IPS-15b (cell line): Measurements from ENCODE around the gene ACOT7.
A peak's percentile ranks its signal among the peaks of the same experiment; 100 is the strongest.

Experiments
- H3K27me3 ChIP-seq: one replicate; pipeline ENCODE4 v1.6.1; 2013; ENCODE audit warnings: low read length; ENCODE audit not compliant: control insufficient read depth, insufficient read depth
- H3K36me3 ChIP-seq: one replicate; pipeline ENCODE4 v1.6.1; 2013; ENCODE audit warnings: low read length; ENCODE audit not compliant: control insufficient read depth, insufficient read depth
- H3K4me1 ChIP-seq: one replicate; pipeline ENCODE4 v1.6.1; 2013; ENCODE audit warnings: mild to moderate bottlenecking, low read length; ENCODE audit not compliant: control insufficient read depth, insufficient read depth
- H3K4me3 ChIP-seq: one replicate; pipeline ENCODE4 v1.5.1; 2013; ENCODE audit warnings: low read depth, low read length
- H3K9ac ChIP-seq: one replicate; pipeline ENCODE4 v1.6.1; 2013; ENCODE audit warnings: low read depth, mild to moderate bottlenecking, low read length
- H3K9me3 ChIP-seq: one replicate; pipeline ENCODE4 v1.6.1; 2013; ENCODE audit warnings: mild to moderate bottlenecking, low read length; ENCODE audit not compliant: control insufficient read depth, insufficient read depth

ACOT7 gene

GRCh38 chr1:6249739-6250689, 143.6 kb downstream of the ACOT7 start:
- peak overlapping the region; percentile 37 for H3K4me3 ChIP-seq
- H3K9ac ChIP-seq: no peak overlapping the region
- peaks cover 6% of the 10 kb centered on the region for H3K36me3 ChIP-seq
- peaks cover 2% of the 10 kb centered on the region for H3K4me1 ChIP-seq
- no peaks in the 10 kb centered on the region for H3K9me3 ChIP-seq
- peaks cover 41% of the 10 kb centered on the region for H3K27me3 ChIP-seq

- peaks cover 43% of the 10 kb centered on the region for H3K27me3 ChIP-seq
- H3K9me3 ChIP-seq: no peaks in the 10 kb centered on the region
- H3K4me3 ChIP-seq: peak overlapping the region; percentile 22
- H3K9ac ChIP-seq: no peak overlapping the region
- peaks cover 2% of the 10 kb centered on the region for H3K4me1 ChIP-seq
- H3K36me3 ChIP-seq: peaks cover 6% of the 10 kb centered on the region
These were observed 144.4 kb downstream of the ACOT7 start for GRCh38 chr1:6248932-6249738.

- Histone ChIP-seq H3K9ac (no peak overlapping the region), H3K4me1 (peaks cover 5% of the 10 kb centered on the region), H3K36me3 (no peaks in the 10 kb centered on the region), H3K27me3 (peaks cover 48% of the 10 kb centered on the region), H3K9me3 (no peaks in the 10 kb centered on the region), H3K4me3 (peak overlapping the region; percentile 22)
These were observed 145.3 kb downstream of the ACOT7 start for GRCh38 chr1:6248161-6248776.

- Histone ChIP-seq H3K4me3 (no peak overlapping the region), H3K9me3 (no peaks in the 10 kb centered on the region), H3K9ac (no peak overlapping the region), H3K4me1 (peaks cover 10% of the 10 kb centered on the region), H3K36me3 (no peaks in the 10 kb centered on the region), H3K27me3 (peaks cover 54% of the 10 kb centered on the region)
These were observed 145.9 kb downstream of the ACOT7 start for GRCh38 chr1:6247651-6248050.

GRCh38 chr1:6246497-6247467, 146.8 kb downstream of the ACOT7 start:
- Histone ChIP-seq H3K9me3 (no peaks in the 10 kb centered on the region), H3K4me1 (peaks cover 10% of the 10 kb centered on the region), H3K27me3 (peaks cover 54% of the 10 kb centered on the region), H3K36me3 (no peaks in the 10 kb centered on the region), H3K9ac (peak overlapping the region; percentile 28), H3K4me3 (peak overlapping the region; percentile 79)

GRCh38 chr1:6245869-6246496, 147.6 kb downstream of the ACOT7 start:
- H3K9ac ChIP-seq: peak overlapping the region; percentile 28
- H3K9me3 ChIP-seq: no peaks in the 10 kb centered on the region
- peaks cover 15% of the 10 kb centered on the region for H3K4me1 ChIP-seq
- peaks cover 49% of the 10 kb centered on the region for H3K27me3 ChIP-seq
- no peaks in the 10 kb centered on the region for H3K36me3 ChIP-seq
- H3K4me3 ChIP-seq: peak overlapping the region; percentile 79

- Histone ChIP-seq H3K27me3 (peaks cover 43% of the 10 kb centered on the region), H3K4me1 (peaks cover 20% of the 10 kb centered on the region), H3K9me3 (no peaks in the 10 kb centered on the region), H3K9ac (no peak overlapping the region), H3K36me3 (no peaks in the 10 kb centered on the region), H3K4me3 (peak overlapping the region; percentile 79)
These were observed 148.3 kb downstream of the ACOT7 start for GRCh38 chr1:6245086-6245868.

- peak overlapping the region; percentile 79 for H3K4me3 ChIP-seq
- peaks cover 24% of the 10 kb centered on the region for H3K4me1 ChIP-seq
- H3K9ac ChIP-seq: no peak overlapping the region
- H3K36me3 ChIP-seq: no peaks in the 10 kb centered on the region
- no peaks in the 10 kb centered on the region for H3K9me3 ChIP-seq
- peaks cover 37% of the 10 kb centered on the region for H3K27me3 ChIP-seq
These were observed 149.0 kb downstream of the ACOT7 start for GRCh38 chr1:6244401-6245049.

- Histone ChIP-seq H3K27me3 (peaks cover 37% of the 10 kb centered on the region), H3K9ac (no peak within 1 kb of the TSS), H3K4me3 (peak within 1 kb of the TSS; percentile 79), H3K4me1 (peaks cover 26% of the 10 kb centered on the region), H3K36me3 (no peaks in the 10 kb centered on the region), H3K9me3 (no peaks in the 10 kb centered on the region)
These were observed 149.6 kb downstream of the ACOT7 start, which contains the start of gene HES3 for GRCh38 chr1:6243993-6244392. TSS of gene HES3 (plus strand) at chr1:6244179. CDS start at chr1:6244366, 187 bp downstream.
